Fibroblast of skin of left biceps (primary cell): ENCODE measurements around the gene OLFM3.

Experiments
- DNase-seq, 2 experiments: peaks; one replicate each; pipeline ENCODE4 v3.0.0-alpha.2; 2013; ENCODE audit warnings: low read depth in 2 of 2

OLFM3 gene

DNA sequence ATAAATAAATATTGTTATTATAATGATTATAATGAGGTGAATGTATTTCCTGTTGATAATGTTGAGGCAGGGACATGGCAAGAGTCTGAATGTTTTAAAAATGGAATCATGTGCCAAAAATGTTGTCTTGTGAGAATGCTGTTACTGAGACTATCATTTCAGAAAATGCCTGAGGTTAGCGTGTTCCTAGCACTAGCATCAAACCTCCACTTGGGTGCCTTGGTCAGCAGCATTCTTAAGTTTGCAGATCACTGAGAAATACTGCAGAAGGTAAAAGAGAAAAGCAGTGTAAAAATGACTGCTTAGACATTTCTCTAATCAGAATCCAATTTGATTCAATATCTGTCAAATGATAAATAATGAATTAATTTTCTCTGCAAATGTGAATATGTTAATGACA lies 50.8 kb downstream of the OLFM3 start:
- no peak for DNase-seq

GRCh38 chr1:101943237-101943636 lies 53.5 kb downstream of the OLFM3 start:
- no peak for DNase-seq

- no peak for DNase-seq
These were observed 54.1 kb downstream of the OLFM3 start for GRCh38 chr1:101942516-101943193.

GRCh38 chr1:101938681-101939080 lies 58.0 kb downstream of the OLFM3 start:
- DNase-seq, result no peak

DNA sequence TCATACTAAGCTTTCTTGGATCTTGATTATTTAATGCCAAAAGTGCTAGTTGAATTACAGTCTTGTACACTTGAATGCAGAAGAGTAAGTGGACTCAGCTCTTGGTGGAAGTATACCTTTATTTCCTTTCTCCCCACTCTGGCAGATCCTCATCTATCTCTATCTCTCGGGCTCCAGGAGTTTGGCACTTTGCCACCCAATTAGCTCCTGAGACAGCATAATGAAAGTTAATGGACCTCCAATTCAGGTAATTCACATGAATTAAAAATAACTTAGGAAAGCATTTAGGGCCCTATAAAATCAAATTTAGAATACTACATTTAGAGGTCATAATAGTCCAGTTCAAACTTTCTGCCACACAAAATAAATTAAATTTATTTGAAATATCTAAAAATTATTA lies 67.4 kb downstream of the OLFM3 start:
- no peak for DNase-seq

GRCh38 chr1:101928829-101929228 lies 67.9 kb downstream of the OLFM3 start:
- no peak for DNase-seq

- no peak for DNase-seq
These were observed 72.0 kb downstream of the OLFM3 start for GRCh38 chr1:101924700-101925099.

- no peak for DNase-seq
These were observed 76.1 kb downstream of the OLFM3 start for GRCh38 chr1:101920577-101920976.

- DNase-seq, result no peak
These were observed 78.4 kb downstream of the OLFM3 start for GRCh38 chr1:101918277-101918676.

DNA sequence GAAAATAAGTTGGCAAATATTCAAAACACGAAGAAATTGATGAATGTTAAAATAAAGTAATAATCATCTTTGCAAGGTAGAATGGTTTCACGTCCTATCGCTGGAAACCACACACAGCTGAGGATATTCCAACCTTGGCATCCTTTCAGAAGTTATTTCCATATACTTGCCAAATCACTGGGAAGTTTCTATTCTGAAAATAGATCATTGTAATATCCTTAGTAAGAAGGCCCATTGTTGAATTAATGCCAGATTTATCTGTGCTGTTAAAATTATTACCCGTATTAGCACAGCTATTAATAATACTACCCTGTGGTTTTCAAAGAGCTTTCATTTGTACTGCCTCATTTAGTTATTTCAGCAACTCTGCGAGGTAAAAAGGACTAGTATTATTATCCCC lies 81.1 kb downstream of the OLFM3 start:
- no peak for DNase-seq

- no peak for DNase-seq
These were observed 82.1 kb downstream of the OLFM3 start for GRCh38 chr1:101914473-101915242.

DNA sequence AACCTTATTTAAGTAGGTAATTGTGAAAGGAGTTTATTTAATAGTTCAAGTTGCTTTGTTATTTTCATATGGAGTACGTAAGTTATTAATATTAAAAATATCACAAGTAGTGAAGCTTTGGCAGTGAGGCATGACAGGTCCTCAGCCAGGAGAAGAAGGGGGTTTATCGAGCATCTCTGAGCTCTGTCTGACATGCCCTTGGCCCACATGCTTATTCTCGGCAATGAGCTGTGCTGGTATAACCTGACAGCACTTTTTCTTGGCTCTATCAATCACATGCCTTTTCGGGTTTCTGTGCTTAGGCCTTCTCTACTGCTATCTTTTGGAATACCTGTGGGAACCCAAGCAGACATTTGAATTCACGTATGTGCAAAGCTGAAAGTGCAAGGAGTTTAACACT lies 84.8 kb downstream of the OLFM3 start:
- no peak for DNase-seq

GRCh38 chr1:101908980-101909379 lies 87.7 kb downstream of the OLFM3 start:
- no peak for DNase-seq

DNA sequence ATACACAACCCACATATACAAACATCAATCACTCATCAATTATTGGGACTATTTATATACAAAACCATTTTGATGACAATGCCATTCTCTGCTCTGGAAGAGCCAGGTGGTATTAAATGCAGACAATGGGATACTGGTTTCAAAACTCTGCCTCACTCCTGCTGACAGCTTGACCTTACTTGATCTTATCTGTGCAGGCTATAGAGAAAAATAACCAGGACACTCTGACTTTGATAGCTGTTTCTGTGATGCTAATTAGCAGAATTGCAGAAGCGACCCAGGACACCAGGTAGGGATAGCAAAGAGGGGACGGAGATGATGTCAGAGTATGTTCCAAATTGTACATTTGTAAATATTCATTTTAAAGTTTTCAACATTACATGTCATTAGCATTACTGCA lies 89.5 kb downstream of the OLFM3 start:
- DNase-seq, result no peak

DNA sequence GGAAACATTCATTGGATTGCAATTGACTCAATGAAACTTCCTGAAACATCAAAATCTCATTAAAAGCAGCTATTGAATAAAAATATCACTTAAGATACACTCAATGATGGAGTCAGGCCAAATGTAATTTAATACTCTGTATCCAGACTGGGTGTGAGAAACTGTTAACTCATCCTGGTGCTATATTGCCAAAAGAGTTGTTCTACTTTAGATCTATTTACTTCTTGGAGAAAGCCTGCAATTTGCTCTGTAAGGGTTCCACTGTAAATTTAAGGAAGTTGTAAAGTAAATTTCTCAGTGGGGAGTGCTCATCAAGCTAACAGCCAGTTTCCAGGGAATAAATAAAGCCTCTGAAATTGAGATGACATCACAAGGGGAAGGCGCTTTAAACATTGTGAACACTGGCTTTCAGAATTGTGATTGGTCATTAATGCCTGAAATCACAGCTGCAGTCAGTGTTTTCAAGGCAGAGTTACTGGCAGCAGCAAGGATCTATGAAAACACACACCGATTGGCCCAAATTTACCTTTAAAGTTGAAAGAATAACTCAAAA lies 91.4 kb downstream of the OLFM3 start:
- no peak for DNase-seq

- no peak for DNase-seq
These were observed 94.5 kb downstream of the OLFM3 start for GRCh38 chr1:101902199-101902598.

DNA sequence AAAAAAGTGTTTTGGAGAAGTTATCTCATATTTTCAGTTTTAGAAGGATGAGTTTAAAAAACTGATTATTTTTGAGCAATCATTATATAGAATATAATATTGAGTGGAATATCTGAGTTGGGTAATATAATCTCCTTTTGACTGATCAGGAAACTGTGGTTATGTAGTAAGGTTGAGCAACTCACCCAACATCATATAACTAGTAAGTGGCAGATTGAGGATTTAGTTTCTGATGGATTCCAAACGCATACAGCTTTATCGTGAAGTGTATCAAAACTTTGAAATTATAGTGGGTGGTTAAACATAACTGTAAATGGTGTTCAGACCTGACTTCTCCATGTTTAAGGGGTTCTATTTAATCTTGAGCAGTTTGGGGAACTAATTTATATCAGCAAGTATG lies 98.6 kb downstream of the OLFM3 start:
- no peak for DNase-seq

DNA sequence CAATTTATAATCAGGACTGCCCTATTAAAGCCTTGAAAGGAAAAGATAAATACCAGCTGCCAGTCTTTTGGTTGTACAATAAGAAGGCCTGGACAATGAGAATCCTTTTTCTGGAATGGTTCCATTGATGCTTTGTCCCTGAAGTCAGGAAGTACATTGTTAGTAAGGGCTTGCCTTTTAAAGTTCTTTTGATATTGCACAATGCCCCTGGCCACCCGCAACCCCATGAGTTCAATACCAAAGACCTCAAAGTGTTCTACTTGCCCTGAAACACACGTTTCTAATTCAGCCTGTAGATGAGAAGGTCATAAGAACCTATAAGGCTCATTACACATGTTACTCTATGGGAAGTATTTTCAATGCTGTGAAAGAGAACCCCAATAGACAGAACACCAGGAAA lies 112.1 kb downstream of the OLFM3 start:
- no peak for DNase-seq

DNA sequence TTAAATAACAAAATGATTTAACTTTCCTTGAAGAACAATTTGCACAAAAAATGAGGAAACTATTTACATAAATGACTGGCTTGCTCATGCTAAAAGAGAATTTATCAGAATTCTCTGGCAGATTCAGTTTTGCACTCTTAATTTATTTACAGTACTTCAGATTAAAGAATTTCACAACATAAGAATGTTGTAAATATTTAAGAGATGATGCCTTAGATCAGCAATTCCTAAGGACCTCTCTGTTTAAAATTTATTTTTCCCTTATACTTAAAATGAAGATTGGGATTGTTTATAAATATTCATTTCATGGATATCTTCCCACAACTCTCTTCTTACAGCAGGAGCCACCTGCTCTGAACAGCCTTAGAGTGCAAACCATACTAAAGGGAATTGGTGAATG lies 120.8 kb downstream of the OLFM3 start:
- DNase-seq, result no peak

DNA sequence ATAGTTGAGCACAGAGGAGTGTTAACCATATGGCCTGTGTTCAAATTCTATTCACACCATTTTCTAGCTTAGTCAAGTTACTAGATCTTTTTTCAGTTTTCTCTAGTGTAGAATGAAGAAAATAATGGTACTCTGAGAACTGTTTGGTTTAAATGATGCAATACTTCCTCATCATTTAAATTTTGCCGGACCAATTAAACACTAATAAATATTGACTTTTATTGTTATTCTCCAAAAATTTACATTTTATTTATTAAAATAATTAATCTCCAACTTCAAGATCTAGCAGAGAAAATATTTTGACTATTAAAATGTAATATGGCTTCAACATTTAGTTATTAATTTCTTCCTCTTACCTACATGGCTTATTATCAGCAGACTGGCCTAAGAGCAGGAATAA lies 123.1 kb downstream of the OLFM3 start:
- DNase-seq, result no peak

- no peak for DNase-seq
These were observed 136.8 kb downstream of the OLFM3 start for GRCh38 chr1:101859941-101860340.

GRCh38 chr1:101854271-101854670 lies 142.5 kb downstream of the OLFM3 start:
- no peak for DNase-seq

- DNase-seq, result no peak
These were observed 143.8 kb downstream of the OLFM3 start for GRCh38 chr1:101852936-101853335.
